ENCODE measurements around the gene VPS72.

VPS72 gene

DNA sequence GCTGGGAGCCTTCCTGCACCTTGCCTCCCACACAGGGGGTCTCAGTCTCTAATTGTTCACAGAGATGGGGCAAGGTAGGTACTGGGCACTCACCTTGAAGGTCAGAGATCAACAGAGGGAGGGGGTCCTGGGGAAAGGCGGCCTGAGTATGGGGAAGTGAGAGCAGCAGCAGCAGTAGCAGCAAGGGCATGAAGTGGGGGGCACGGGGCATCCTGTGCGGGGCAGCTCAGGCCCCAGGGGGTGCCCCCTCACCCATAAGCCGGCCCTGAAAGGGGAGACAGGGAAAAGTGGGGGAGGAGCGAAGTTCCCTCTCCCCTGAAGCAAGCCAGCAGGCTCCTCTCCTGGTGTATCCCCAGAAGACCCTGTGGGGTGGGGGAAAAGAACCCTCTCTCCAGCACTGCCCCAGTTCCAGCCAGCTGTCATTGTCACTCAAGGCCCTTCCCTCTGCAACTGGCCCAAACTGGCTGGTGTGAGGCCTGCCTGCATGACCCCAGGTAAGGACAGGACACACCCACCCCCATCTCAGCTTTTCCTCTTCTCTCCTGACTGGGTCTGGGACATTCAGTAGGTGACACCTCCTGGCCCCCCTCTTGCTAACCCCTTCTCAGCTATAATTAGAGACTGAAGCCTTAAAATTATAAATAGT is 47.5 kb downstream of the VPS72 start:
- Histone ChIP-seq H3K27me3 (ENCODE audit: control insufficient read depth, insufficient read depth, low read length) (no peaks in the 10 kb centered on the region), H3K4me2 (ENCODE audit: low read length) (no peak overlapping the region), H3K4me1 (ENCODE audit: control insufficient read depth, insufficient read depth, low read length) (peaks cover 25% of the 10 kb centered on the region), H3K4me3 (ENCODE audit: low read length) (no peak overlapping the region), H3K9me3 (replicated peaks; ENCODE audit: low read length) (no peaks in the 10 kb centered on the region), H3K9ac (ENCODE audit: low read depth, low read length) (no peak overlapping the region), H3K36me3 (ENCODE audit: insufficient read depth, low read length) (no peaks in the 10 kb centered on the region)

GRCh38 chr1:151137789-151138188 is 52.2 kb downstream of the VPS72 start:
- no peak overlapping the region for H3K4me3 ChIP-seq (ENCODE audit: low read length)
- no peaks in the 10 kb centered on the region for H3K36me3 ChIP-seq (ENCODE audit: insufficient read depth, low read length)
- no peak overlapping the region for H3K9ac ChIP-seq (ENCODE audit: low read depth, low read length)
- no peaks in the 10 kb centered on the region for H3K9me3 ChIP-seq (replicated peaks; ENCODE audit: low read length)
- H3K4me1 ChIP-seq (ENCODE audit: control insufficient read depth, insufficient read depth, low read length): peaks cover 2% of the 10 kb centered on the region
- H3K27me3 ChIP-seq (ENCODE audit: control insufficient read depth, insufficient read depth, low read length): no peaks in the 10 kb centered on the region
- no peak overlapping the region for H3K4me2 ChIP-seq (ENCODE audit: low read length)

DNA sequence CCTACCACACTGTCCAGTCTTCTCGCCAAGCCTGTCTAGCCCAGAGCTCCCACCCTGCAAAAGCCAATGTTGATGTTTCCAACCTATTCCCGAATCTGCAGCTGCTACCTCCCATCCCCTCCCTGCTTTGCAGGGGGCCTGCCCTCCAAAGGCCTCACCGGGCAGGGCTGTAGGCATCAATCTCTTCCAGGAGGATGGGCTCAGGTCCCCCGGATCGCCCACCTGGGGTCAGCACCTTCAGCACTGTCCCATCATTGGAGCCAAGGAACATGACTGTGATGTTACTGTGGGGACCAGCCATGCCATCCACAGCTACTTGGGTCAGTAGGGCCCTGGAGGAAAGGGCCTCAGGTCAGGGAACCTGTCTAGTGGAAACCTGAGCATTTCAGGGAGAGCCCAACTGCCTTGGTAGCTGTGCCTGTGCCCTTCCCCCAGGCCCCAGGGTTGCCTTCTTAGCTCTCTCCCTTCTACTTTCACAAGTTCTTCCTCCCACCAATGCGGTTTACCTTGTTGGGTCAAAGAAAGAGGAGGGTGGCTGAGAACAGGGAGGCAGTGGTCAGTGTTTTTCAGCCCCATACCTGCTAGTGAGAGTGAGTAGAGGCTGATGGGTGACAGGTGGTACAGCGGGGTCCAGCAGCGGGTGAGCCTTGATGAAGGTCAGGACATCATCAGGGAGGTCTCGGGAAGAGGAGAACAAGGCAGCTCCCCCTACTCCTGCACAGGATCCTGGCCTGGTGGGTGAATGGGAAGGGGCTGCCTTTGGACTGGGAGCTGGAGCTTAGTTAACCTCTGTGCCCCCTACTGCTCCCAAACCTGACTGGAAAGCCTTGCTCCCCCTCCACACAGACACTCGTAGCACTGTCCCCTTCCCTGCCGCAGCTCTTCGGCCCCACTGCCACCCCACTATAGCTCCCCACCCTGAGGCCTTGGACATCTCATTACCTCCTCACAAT is 54.3 kb downstream of the VPS72 start:
- H3K9ac ChIP-seq (ENCODE audit: low read depth, low read length): no peak overlapping the region
- H3K4me1 ChIP-seq (ENCODE audit: control insufficient read depth, insufficient read depth, low read length): no peaks in the 10 kb centered on the region
- H3K27me3 ChIP-seq (ENCODE audit: control insufficient read depth, insufficient read depth, low read length): no peaks in the 10 kb centered on the region
- H3K36me3 ChIP-seq (ENCODE audit: insufficient read depth, low read length): no peaks in the 10 kb centered on the region
- no peak overlapping the region for H3K4me2 ChIP-seq (ENCODE audit: low read length)
- no peaks in the 10 kb centered on the region for H3K9me3 ChIP-seq (replicated peaks; ENCODE audit: low read length)
- H3K4me3 ChIP-seq (ENCODE audit: low read length): no peak overlapping the region

DNA sequence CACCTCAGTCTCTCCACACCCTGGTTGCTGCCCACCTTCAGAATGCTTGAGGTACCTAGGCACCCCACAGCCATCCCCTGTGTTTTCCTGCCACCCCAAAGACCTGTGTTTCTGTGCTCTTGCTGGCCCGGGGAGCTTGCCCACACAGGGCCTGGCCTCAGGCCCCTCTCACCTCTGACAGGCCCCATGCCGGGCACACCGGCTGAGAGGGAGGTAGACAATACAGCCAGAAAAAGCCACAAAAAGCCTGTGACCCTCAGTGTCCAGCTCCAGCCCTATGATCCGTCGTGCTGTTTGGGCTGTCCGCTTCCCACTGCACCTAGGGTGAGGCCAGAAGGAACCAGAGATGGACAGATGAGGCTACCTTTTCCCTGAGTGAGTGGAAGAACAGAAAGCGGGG is 55.0 kb downstream of the VPS72 start:
- Histone ChIP-seq H3K4me2 (ENCODE audit: low read length) (no peak overlapping the region), H3K4me3 (ENCODE audit: low read length) (no peak overlapping the region), H3K9me3 (replicated peaks; ENCODE audit: low read length) (no peaks in the 10 kb centered on the region), H3K4me1 (ENCODE audit: control insufficient read depth, insufficient read depth, low read length) (no peaks in the 10 kb centered on the region), H3K36me3 (ENCODE audit: insufficient read depth, low read length) (no peaks in the 10 kb centered on the region), H3K9ac (ENCODE audit: low read depth, low read length) (no peak overlapping the region), H3K27me3 (ENCODE audit: control insufficient read depth, insufficient read depth, low read length) (no peaks in the 10 kb centered on the region)

GRCh38 chr1:151134396-151134795 is 55.6 kb downstream of the VPS72 start:
- no peaks in the 10 kb centered on the region for H3K27me3 ChIP-seq (ENCODE audit: control insufficient read depth, insufficient read depth, low read length)
- no peaks in the 10 kb centered on the region for H3K36me3 ChIP-seq (ENCODE audit: insufficient read depth, low read length)
- no peaks in the 10 kb centered on the region for H3K9me3 ChIP-seq (replicated peaks; ENCODE audit: low read length)

GRCh38 chr1:151133018-151133806 is 56.8 kb downstream of the VPS72 start:
- Histone ChIP-seq H3K9ac (ENCODE audit: low read depth, low read length) (no peak overlapping the region), H3K27me3 (ENCODE audit: control insufficient read depth, insufficient read depth, low read length) (no peaks in the 10 kb centered on the region), H3K4me2 (ENCODE audit: low read length) (no peak overlapping the region), H3K4me3 (ENCODE audit: low read length) (no peak overlapping the region), H3K9me3 (replicated peaks; ENCODE audit: low read length) (no peaks in the 10 kb centered on the region), H3K4me1 (ENCODE audit: control insufficient read depth, insufficient read depth, low read length) (no peaks in the 10 kb centered on the region), H3K36me3 (ENCODE audit: insufficient read depth, low read length) (no peaks in the 10 kb centered on the region)

More at GRCh38 chr1:151134396-151134795, 55.6 kb downstream of the VPS72 start:
- Histone ChIP-seq H3K4me3 (ENCODE audit: low read length) (no peak overlapping the region), H3K4me2 (ENCODE audit: low read length) (no peak overlapping the region), H3K4me1 (ENCODE audit: control insufficient read depth, insufficient read depth, low read length) (no peaks in the 10 kb centered on the region), H3K9ac (ENCODE audit: low read depth, low read length) (no peak overlapping the region)

GRCh38 chr1:151132335-151133017 is 57.5 kb downstream of the VPS72 start:
- Histone ChIP-seq H3K4me3 (ENCODE audit: low read length) (no peak overlapping the region), H3K36me3 (ENCODE audit: insufficient read depth, low read length) (no peaks in the 10 kb centered on the region), H3K4me1 (ENCODE audit: control insufficient read depth, insufficient read depth, low read length) (no peaks in the 10 kb centered on the region), H3K9ac (ENCODE audit: low read depth, low read length) (no peak overlapping the region), H3K4me2 (ENCODE audit: low read length) (no peak overlapping the region), H3K27me3 (ENCODE audit: control insufficient read depth, insufficient read depth, low read length) (no peaks in the 10 kb centered on the region), H3K9me3 (replicated peaks; ENCODE audit: low read length) (no peaks in the 10 kb centered on the region)

- Histone ChIP-seq H3K4me3 (ENCODE audit: low read length) (no peak overlapping the region), H3K4me2 (ENCODE audit: low read length) (no peak overlapping the region), H3K36me3 (ENCODE audit: insufficient read depth, low read length) (no peaks in the 10 kb centered on the region), H3K27me3 (ENCODE audit: control insufficient read depth, insufficient read depth, low read length) (no peaks in the 10 kb centered on the region), H3K9ac (ENCODE audit: low read depth, low read length) (no peak overlapping the region), H3K4me1 (ENCODE audit: control insufficient read depth, insufficient read depth, low read length) (no peaks in the 10 kb centered on the region), H3K9me3 (replicated peaks; ENCODE audit: low read length) (no peaks in the 10 kb centered on the region)
Observed at GRCh38 chr1:151131701-151132334, 58.2 kb downstream of the VPS72 start.

- Histone ChIP-seq H3K4me1 (ENCODE audit: control insufficient read depth, insufficient read depth, low read length) (no peaks in the 10 kb centered on the region), H3K4me2 (ENCODE audit: low read length) (no peak overlapping the region), H3K36me3 (ENCODE audit: insufficient read depth, low read length) (no peaks in the 10 kb centered on the region), H3K27me3 (ENCODE audit: control insufficient read depth, insufficient read depth, low read length) (no peaks in the 10 kb centered on the region), H3K9me3 (replicated peaks; ENCODE audit: low read length) (no peaks in the 10 kb centered on the region), H3K9ac (ENCODE audit: low read depth, low read length) (no peak overlapping the region), H3K4me3 (ENCODE audit: low read length) (no peak overlapping the region)
Observed at GRCh38 chr1:151130987-151131586, 58.9 kb downstream of the VPS72 start.

- H3K4me2 ChIP-seq (ENCODE audit: low read length): no peak overlapping the region
- H3K4me3 ChIP-seq (ENCODE audit: low read length): no peak overlapping the region
- H3K27me3 ChIP-seq (ENCODE audit: control insufficient read depth, insufficient read depth, low read length): no peaks in the 10 kb centered on the region
- no peak overlapping the region for H3K9ac ChIP-seq (ENCODE audit: low read depth, low read length)
- H3K4me1 ChIP-seq (ENCODE audit: control insufficient read depth, insufficient read depth, low read length): no peaks in the 10 kb centered on the region
- no peaks in the 10 kb centered on the region for H3K36me3 ChIP-seq (ENCODE audit: insufficient read depth, low read length)
- no peaks in the 10 kb centered on the region for H3K9me3 ChIP-seq (replicated peaks; ENCODE audit: low read length)
Observed at GRCh38 chr1:151128800-151129199, 61.2 kb downstream of the VPS72 start.

Data from skeletal muscle satellite cell (primary cell).